Fibroblast of peridontal ligament (primary cell): Measurements from ENCODE around the gene HCN4.

ENCODE experiments used
- DNase-seq: peaks from one replicate; pipeline ENCODE4 v3.0.0-alpha.2; 2010; ENCODE audit errors: extremely low read depth

Gene HCN4

DNA sequence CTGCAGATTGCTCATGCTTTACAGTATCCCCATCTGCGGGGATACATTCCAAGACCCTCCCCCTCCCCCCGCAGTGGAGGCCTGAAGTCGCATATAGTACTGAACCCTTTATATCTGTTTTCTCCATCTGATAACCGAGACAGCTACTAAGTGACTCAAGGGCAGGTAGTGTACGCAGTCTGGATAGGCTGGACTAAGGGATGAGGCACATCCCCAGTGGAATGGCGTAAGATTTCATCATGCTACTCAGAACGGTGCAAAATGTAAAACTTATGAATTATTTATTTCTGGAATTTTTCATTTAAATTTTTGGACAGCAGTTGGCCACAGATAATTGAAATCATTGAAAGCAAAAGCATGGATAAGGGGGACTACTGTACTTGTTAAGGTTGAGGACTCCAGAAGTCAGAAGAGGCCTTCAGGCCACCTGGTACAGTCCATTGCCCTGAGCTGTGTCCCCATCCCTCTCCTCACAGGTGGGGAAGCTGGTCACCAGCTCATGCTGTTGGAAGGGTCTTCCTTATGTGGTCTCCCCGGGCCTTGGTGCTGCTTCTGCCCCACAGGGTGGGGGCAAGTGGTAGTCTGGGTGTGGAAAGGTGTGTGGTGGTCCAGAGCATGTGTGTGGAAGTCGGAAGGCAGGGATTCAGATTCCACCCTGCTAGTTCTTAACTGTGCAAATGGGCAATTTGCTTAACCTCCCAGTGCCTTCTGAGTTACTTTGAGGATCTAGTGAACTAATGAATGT is 72.0 kb downstream of the HCN4 start:
- no peak for DNase-seq

DNA sequence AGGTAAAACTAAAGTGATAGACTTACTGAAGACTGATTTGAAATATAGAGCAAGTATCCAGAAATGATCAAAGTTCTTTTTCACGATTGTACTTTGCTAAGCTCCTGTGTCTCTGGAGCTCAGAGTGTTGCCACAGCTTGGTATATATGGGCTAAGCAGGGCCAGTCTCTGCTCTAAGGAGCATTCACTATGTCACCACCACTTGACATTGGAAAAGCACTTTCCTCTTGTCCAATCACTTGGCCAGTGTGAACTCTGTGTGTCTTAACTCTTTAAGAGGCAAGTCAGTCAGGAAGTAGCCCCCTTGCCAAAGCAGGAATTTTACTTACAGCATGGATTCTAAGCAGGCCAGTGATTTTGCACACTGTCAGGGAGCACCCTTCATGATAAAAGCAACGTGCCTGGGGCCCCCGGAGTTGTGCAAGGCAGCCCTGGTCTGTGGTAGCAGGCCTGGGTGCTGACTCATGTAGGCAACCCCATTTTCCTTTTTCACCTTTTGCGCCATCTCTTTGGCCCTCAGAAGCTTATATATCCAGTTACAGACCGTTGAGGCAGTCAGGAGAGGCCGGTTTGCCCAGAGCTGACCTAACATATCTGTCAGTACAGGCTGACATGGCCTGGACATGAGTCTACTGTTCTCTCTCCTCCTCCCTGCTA is 73.0 kb downstream of the HCN4 start:
- peak; percentile 12 for DNase-seq

DNA sequence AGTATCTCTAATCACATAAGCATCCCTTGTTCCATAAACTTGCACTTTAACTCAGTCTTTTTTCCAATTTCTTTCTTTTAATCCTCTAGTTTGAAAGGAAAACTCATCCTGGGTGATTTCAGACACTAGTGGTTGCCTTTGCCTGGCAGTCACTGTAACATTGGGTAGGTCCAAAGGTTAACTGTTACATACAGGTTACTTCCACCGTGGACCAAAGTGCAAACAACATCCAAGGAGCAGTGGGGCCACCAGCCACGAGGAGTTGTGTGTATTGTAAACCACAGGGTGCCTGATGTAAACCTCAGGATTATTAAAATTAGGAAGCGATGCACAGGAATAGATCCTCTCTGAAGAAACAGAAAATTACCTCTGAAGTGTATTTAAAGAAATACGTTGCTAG is 75.0 kb downstream of the HCN4 start:
- DNase-seq = no peak

DNA sequence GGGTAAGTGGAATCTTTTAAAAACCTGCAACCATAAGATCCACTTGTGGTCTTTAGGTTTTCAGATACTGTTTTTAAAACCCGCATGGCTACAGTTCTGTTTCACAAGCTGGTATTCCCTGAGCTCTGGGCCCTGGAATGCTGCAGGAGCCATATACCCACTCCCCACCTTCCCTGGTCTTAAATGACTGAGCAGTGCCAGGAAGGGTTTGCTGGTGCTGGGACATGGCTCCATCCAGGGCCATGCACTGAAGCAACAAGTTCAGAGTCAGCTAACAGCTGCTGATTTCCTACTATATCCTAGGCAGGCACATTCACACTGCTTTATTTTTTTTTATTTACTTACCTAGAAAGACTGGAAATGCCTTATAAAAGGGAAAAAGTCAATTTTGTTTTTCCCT is 77.3 kb downstream of the HCN4 start:
- DNase-seq = no peak

DNA sequence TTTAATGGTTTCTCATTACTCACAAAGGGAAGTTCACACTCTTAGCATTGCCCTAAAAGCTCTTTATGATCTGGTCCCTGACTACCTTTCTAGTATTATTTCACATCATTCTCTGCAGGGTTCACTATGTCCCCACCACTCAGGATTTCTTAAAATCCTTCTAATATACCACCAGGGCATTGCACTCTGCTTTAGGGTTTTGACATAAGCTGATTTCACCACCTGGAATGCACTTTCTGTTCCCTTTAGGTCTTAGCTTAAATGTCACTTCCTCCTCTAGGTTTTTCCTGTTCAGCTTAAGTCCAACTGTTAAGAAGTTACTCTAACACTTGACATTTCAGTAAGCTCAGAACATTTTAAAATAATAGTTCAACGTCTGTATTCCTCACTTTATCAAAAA is 81.7 kb downstream of the HCN4 start:
- no peak for DNase-seq

DNA sequence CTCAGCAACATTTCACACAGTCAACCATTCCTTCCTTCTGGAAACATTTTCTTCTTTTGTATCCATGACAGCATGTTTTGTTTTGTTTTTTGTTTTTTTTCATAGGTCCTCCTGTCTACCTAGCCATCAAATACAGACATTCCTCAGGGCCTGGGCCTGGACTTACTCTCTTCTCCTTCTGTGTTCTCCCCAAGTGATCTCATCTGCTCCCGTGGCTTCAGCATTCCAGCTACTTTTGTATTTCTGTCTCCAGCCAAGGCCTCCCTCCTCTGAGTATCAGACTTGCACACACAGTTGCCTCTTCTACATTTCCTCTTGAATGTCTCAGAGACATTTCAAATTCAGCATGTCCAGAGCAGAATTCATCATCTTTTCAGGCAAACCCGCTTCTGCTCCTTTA is 82.4 kb downstream of the HCN4 start:
- DNase-seq = peak; percentile 18

DNA sequence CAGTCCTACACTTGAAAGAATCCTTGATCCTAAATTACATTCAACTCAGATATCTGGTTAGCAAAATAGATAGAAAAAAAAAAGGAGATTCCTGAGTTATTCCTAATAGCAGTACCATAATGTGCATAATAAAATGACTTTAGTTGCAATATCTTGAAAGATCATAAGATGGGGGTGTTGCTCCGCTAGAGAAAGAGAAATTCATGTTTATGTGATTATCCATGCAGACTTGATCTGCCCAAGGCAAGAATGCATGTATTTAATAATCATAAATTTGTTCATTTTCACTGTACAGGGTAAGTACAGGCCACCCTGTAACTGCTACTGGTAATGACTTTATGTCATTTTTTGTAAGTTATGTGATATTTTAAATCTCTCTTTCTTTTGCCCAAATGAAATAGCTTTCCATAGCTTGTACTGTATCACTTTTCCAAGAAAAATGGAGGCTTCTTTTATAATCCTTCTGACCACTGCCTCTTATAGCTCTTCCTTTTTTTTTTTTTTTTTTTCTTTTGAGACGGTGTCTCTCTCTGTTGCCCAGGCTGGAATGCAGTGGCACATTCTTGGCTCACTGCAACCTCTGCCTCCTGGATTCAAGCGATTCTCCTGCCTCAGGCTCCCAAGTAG is 84.6 kb downstream of the HCN4 start:
- peak; percentile 66 for DNase-seq

DNA sequence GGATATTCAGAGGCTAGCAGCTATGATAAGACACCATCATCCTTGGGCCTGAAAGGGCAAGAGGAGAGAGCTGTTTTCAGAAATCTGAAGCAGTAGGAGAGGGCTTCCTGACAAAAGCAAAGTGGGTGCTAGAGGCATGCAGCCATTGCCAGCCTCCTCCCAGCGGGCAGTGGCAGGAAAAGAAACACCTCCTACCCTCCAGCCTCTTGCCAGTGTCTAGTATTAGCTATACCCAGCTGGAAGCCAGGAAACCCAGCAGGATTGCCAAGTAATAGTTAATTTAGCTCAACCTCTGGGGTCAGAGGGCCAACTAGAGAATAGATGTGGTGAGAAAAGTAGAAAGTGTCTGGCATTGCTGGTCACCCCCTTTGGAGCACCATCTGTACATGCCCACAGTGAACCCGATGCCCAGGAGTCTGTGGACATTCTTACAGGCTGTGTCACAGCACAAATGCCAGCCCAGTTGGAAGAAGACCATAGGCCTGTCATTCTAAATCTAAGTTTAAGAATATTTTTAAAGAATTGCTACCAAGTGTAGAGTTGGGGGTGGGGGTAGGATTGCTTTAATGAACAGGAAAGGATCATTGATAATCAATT is 85.3 kb downstream of the HCN4 start:
- DNase-seq = no peak

DNA sequence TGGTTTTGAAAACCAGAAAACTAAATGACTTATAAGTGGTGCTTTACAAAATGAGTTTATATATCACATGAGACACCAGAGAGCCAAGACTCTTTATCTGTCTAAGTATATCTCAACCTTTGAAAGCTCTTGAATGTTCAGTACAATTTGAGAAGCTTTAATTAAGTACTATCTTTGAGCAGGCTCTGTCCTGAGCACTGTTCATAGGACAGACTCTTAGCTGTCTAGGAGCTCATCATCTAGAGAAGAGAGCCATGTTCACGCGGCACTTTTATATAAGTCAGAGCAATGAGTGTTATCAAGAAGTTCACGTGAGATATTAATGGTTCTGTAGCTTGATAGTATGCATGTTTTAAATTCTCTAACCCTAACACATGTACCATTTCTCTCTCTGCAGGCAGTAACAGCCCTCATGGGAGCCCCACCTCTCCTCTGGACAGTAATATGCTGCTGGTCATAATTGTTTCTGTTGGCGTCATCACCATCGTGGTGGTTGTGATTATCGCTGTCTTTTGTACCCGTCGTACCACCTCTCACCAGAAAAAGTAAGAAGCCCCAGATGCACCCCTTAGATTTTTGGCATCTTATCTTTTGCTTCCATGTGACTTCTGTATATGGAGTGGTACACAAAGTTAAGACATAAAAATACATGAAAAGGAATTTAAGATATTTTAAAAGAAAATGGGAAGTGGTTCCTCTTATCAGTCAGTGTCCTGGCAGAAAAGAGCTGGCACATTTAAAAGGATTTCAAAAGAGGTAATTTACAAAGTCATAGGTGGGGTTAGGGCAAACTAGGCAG is 86.0 kb downstream of the HCN4 start:
- DNase-seq = no peak

DNA sequence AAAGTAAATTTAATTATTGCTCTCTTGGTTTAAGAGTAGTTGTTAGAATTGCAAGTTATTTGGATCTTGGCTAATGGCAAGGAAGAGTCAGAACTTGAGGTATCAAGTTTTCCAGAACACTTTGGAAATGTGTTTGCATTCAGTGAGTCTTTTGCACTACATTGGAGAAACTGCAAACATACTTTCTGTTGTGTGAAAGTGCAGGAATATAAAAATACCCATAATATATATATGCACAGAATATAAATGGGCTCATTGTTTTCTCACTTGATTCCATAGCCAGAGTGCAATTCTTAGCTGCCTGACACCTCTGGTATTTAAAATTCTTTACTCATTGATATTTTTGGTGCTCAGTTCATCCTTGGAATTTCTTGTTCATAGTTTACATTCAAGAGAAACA is 92.9 kb downstream of the HCN4 start:
- DNase-seq = no peak

DNA sequence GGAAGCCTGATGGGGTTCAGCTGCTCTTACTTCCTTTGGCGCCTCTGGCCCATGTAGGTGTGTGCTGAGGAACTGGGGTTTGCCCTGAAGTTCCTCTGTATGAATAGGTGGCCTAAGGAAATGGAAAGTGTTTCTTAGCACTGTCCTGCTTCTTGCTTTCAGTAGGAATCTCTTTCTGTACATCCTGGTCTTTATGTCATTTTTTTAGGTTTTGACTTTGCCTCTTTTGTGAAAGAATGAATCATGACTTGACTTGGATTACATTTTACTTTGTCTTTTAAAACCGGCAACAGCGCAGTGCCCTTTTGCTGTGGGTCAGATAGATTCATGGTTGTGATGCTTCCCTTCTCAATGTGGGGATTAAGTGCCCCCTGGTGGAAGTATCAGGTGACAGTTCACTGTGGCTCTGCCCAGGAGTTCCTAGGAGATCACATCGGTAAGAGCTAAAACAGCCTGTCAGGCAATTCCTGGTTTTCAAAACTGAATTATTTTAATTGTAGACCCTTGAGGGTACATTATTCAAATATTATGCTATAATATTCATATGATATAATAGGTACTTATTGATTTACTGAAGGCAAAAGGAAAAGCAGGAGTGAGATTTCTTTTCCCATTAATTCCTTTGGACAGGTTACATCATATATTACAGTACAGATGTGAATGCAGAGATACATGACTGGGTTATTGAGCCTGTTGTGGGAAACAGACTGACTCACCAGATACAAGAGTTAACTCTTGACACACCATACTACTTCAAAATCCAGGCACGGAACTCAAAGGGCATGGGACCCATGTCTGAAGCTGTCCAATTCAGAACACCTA is 95.4 kb downstream of the HCN4 start:
- DNase-seq = peak; percentile 75

DNA sequence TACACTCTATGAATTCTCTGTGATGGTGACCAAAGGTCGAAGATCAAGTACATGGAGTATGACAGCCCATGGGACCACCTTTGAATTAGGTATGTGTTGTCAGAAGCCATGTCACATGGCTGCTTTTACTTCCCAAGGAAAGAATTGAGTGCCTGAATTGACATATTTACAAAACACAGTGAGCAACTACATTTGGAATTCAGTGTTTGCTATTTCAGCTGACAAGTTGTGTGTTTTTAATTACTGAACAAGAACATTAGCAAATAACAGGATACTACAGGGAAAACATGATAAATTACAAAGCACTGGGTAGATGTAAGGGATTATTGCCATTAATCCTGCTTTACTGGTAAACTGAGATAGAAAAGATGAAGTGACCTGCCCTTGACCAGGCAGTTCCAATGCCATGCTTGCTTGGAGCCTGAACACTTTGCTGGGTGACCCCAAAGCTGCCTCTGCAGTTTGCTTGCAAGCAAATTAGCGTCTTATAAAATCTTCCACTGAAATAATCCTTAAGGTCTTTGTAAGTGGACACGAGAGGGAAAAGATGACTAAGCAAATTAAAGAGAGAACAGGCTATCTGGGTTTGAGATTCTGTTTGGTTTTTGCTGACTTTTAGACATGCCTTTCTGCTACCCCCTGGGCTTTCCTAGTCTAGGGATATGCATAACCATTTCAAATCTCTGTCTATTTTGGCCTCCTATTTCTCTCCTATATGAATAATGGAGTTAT is 98.2 kb downstream of the HCN4 start:
- peak; percentile 30 for DNase-seq
